ENCODE measurements around the gene NPSR1.

Gene NPSR1

GRCh38 chr7:34837316-34837715 lies 179.3 kb downstream of the NPSR1 start:
- Mint-ChIP-seq H3K4me1 (no peaks in the 10 kb centered on the region), H3K27ac (no peak overlapping the region), H3K36me3 (ENCODE audit: low read depth) (no peaks in the 10 kb centered on the region), H3K9me3 (no peaks in the 10 kb centered on the region), H3K27me3 (ENCODE audit: low read depth) (no peaks in the 10 kb centered on the region), H3K4me3 (no peak overlapping the region)
- TF ChIP-seq, protein P1, sequence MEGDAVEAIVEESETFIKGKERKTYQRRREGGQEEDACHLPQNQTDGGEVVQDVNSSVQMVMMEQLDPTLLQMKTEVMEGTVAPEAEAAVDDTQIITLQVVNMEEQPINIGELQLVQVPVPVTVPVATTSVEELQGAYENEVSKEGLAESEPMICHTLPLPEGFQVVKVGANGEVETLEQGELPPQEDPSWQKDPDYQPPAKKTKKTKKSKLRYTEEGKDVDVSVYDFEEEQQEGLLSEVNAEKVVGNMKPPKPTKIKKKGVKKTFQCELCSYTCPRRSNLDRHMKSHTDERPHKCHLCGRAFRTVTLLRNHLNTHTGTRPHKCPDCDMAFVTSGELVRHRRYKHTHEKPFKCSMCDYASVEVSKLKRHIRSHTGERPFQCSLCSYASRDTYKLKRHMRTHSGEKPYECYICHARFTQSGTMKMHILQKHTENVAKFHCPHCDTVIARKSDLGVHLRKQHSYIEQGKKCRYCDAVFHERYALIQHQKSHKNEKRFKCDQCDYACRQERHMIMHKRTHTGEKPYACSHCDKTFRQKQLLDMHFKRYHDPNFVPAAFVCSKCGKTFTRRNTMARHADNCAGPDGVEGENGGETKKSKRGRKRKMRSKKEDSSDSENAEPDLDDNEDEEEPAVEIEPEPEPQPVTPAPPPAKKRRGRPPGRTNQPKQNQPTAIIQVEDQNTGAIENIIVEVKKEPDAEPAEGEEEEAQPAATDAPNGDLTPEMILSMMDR (IDR thresholded peaks at IDR 0.05; ENCODE audit: unreplicated experiment in 3 of 3) = no peak

GRCh38 chr7:34837801-34838201 lies 179.8 kb downstream of the NPSR1 start:
- Mint-ChIP-seq H3K36me3 (ENCODE audit: low read depth) (no peaks in the 10 kb centered on the region), H3K9me3 (no peaks in the 10 kb centered on the region), H3K4me1 (no peaks in the 10 kb centered on the region), H3K27ac (no peak overlapping the region), H3K4me3 (no peak overlapping the region), H3K27me3 (ENCODE audit: low read depth) (no peaks in the 10 kb centered on the region)
- TF ChIP-seq, protein P1 (IDR thresholded peaks at IDR 0.05; ENCODE audit: unreplicated experiment in 3 of 3) = no peak

DNA sequence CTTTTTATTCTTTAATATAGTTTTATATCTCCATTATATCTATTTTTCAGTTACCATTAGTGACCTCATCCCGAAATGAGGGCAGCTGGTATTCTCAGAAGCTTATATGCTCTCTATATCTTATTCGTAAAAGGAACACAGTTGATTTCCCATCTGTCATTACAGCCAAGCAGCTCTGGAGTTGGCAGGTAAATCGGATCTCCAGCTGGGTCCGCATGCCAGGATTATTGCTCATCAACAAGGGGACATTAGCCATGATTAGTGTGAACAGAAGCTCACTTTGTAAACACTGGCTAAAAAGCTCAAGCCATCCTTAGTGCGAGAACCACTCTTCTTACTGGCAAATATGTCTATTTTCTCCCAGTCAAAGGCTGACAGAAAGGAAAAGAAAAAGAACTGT lies 180.3 kb downstream of the NPSR1 start:
- no peak overlapping the region for H3K27ac Mint-ChIP-seq
- no peak overlapping the region for H3K4me3 Mint-ChIP-seq
- no peaks in the 10 kb centered on the region for H3K36me3 Mint-ChIP-seq (ENCODE audit: low read depth)
- H3K27me3 Mint-ChIP-seq (ENCODE audit: low read depth) = no peaks in the 10 kb centered on the region
- H3K9me3 Mint-ChIP-seq = no peaks in the 10 kb centered on the region
- H3K4me1 Mint-ChIP-seq = no peaks in the 10 kb centered on the region
- TF ChIP-seq, protein P1 (IDR thresholded peaks at IDR 0.05; ENCODE audit: unreplicated experiment in 3 of 3) = no peak

- peak overlapping the region in 1 of 3 experiments; percentile 50 for H3K27ac Mint-ChIP-seq
- no peaks in the 10 kb centered on the region for H3K36me3 Mint-ChIP-seq (ENCODE audit: low read depth)
- H3K4me3 Mint-ChIP-seq = no peak overlapping the region
- TF ChIP-seq, protein P1 (IDR thresholded peaks at IDR 0.05; ENCODE audit: unreplicated experiment in 3 of 3) = no peak
- H3K9me3 Mint-ChIP-seq = no peaks in the 10 kb centered on the region
- H3K27me3 Mint-ChIP-seq (ENCODE audit: low read depth) = no peaks in the 10 kb centered on the region
- H3K4me1 Mint-ChIP-seq = no peaks in the 10 kb centered on the region
These were observed 181.6 kb downstream of the NPSR1 start for GRCh38 chr7:34839645-34840044.

GRCh38 chr7:34840176-34840785 lies 182.3 kb downstream of the NPSR1 start:
- TF ChIP-seq, protein P1 (IDR thresholded peaks at IDR 0.05; ENCODE audit: unreplicated experiment in 3 of 3) = no peak
- H3K36me3 Mint-ChIP-seq (ENCODE audit: low read depth) = no peaks in the 10 kb centered on the region
- H3K4me1 Mint-ChIP-seq = no peaks in the 10 kb centered on the region
- H3K4me3 Mint-ChIP-seq = no peak overlapping the region
- H3K27ac Mint-ChIP-seq = no peak overlapping the region
- no peaks in the 10 kb centered on the region for H3K9me3 Mint-ChIP-seq
- no peaks in the 10 kb centered on the region for H3K27me3 Mint-ChIP-seq (ENCODE audit: low read depth)

DNA sequence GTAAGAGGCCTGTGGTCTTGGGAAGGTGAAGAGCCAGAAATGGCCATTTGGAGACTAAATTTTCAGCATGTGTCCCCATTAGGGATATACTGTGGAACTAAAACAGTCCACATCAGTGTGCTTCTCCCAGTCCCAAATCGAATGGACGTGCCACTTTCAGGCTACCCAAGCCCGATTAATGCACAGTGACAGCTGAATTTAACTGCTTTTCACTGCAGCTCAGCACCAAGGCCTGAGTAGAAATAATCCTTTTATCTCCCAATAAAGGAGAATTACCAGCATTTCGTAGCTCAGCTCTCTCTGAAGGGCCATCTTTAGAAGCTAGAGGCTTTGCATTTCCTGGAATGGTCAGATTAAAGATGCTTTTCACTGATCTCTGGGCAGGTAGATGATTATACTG lies 183.3 kb downstream of the NPSR1 start:
- TF ChIP-seq, protein P1 (IDR thresholded peaks at IDR 0.05; ENCODE audit: unreplicated experiment in 3 of 3) = no peak
- Mint-ChIP-seq H3K27ac (no peak overlapping the region), H3K36me3 (ENCODE audit: low read depth) (no peaks in the 10 kb centered on the region), H3K9me3 (no peaks in the 10 kb centered on the region), H3K4me3 (no peak overlapping the region), H3K27me3 (ENCODE audit: low read depth) (no peaks in the 10 kb centered on the region), H3K4me1 (no peaks in the 10 kb centered on the region)

Measured in nephron (organoid).